ENCODE results near the gene DMXL2.
"Not testable (repeated sequence)": the region's sequence is repeated elsewhere in the genome, so short reads cannot be mapped to it uniquely, and the experiment has no call there.

The DMXL2 gene

GRCh38 chr15:51444807-51445206 lies 177.8 kb downstream of the DMXL2 start:
- TF ChIP-seq CTCF (conservative IDR thresholded peaks at IDR 0.05): no peak
- H3K27ac ChIP-seq: no peak overlapping the region

DNA sequence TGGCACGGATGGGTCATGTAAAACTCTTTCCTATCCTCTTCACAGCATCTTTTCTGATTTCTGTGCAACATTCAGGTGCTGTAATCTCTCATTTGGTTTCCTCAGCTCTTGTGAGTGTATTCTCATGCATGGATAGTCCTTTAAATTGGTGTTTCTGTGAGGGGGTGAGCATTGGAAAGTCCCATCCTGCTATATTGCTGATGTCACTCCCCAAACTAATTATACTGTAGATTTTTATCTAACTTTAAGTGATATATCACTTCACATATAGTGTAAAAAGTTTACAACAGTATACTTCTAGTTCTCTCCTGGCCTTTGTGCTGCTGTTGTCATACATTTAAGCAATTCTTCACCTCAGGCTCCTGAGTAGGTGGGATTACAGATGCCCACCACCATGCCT lies 178.5 kb downstream of the DMXL2 start:
- H3K27ac ChIP-seq: no peak overlapping the region
- no peak for TF ChIP-seq CTCF (conservative IDR thresholded peaks at IDR 0.05)

GRCh38 chr15:51443282-51443914 lies 179.2 kb downstream of the DMXL2 start:
- TF ChIP-seq CTCF (conservative IDR thresholded peaks at IDR 0.05): no peak
- H3K27ac ChIP-seq: no peak overlapping the region

GRCh38 chr15:51438526-51438925 lies 184.0 kb downstream of the DMXL2 start:
- no peak overlapping the region for H3K27ac ChIP-seq
- TF ChIP-seq CTCF (conservative IDR thresholded peaks at IDR 0.05): no peak

- TF ChIP-seq CTCF (conservative IDR thresholded peaks at IDR 0.05): no peak
- H3K27ac ChIP-seq: no peak overlapping the region
These were observed 197.0 kb downstream of the DMXL2 start for GRCh38 chr15:51425517-51426040.

- TF ChIP-seq CTCF (conservative IDR thresholded peaks at IDR 0.05): no peak
These were observed 197.8 kb downstream of the DMXL2 start for GRCh38 chr15:51424780-51425179.

DNA sequence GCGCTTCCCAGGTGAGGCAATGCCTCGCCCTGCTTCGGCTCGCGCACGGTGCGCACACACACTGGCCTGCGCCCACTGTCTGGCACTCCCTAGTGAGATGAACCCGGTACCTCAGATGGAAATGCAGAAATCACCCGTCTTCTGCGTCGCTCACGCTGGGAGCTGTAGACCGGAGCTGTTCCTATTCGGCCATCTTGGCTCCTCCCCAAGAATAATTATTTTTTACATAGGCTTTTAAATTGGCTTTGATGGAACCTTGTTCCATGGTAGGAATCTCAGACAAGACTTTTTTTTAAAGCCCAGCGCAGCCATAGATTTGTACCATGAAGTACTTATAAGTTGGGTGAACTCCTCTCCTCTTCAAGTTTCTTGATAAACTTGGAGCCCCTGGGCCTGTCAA lies 199.5 kb downstream of the DMXL2 start:
- not testable (repeated sequence) for H3K27ac ChIP-seq

More at GRCh38 chr15:51424780-51425179, 197.8 kb downstream of the DMXL2 start:
- H3K27ac ChIP-seq: no peak overlapping the region

DNA sequence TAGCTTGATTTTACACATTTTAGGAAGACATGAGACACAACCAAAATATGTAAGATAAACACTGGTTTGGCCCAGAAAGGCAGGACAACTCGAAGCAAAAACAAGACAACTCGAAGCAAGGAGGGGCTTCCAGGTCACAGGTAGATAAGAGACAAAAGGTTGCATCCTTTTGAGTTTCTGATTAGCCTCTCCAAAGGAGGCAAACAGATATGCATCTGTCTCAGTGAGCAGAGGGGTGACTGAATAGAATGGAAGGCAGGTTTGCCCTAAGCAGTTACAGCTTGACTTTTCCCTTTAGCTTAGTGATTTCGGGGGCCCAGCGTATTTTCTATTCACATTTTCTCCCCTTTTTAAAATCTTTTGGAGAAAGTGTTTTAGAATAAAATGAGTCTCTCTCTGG lies 206.4 kb downstream of the DMXL2 start:
- no peak overlapping the region for H3K27ac ChIP-seq
- no peak for TF ChIP-seq CTCF (conservative IDR thresholded peaks at IDR 0.05)

Measured in VCaP (cell line).